HG03521 (cell line): ENCODE measurements around the gene CRY1.

Source experiments
- ATAC-seq: cut with Tn5 transposase; IDR thresholded peaks from one replicate; pipeline ENCODE4 v1.9.1; 2021; ENCODE audit warnings: mild to moderate bottlenecking, moderate library complexity; ENCODE audit not compliant: unreplicated experiment

Gene CRY1

DNA sequence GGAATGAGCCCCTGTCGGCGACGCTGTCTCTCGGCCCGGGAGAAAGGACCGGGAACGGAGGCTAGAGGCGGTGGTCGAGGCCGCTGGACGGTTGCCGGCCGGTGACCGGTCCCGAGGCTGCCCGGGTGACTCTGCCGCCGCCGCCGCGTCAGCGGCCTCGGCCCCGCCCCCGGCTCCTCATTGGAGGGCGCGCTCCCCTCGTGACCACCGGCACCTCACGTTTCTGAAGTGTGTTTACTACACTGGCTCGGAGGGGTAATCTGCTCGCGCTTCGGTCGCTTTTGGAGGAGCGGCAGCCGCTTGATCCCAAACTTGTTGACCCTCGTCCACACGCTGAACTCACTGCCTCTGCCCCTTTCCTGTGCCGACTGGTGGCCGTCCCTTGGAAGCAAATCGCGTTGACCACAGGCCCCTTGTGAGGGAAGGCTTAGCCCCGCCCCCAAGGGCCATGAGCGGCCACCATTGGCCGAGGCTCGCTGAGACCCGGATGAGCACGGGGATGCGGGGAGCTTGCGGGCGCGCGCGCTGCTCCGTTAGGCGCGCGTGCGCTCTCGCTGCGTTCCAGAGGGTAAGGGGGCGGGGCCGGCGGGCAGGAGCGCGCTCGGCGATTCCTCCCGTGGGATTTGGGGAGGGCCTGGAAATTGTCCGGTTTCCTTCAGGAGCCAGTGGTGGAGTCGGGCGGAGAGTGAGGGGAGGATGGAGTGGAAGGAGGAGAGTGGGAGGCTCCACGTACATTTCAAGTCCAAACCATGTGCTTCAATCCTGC lies at the start of gene CRY1:
Gene CRY1, minus strand, starts transcription at position 133 of the 766 bp plus-strand sequence. CDS start 588 bp downstream, outside the sequence.
- peak; percentile 85 for ATAC-seq

DNA sequence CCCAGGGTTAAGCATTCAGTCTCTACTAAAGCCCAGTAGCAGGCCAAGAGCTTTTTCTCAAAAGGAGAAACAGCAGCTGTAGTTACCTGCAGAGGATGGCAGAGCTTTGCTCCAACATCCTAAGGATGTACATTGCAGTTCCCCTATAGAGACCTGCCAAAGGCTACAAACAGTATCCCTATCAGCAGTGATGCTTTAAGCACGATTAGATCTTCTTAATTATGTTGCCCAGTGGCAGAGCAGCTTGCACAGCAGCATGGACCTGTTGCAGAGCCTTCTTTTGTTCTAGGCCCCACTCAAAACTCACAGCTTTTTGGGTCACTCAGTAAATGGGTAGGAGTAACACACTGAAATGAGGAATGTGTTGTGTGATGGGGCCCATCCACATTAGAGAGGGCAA lies 46.4 kb upstream of the CRY1 start:
- no peak for ATAC-seq

- no peak for ATAC-seq
These were observed 45.6 kb upstream of the CRY1 start for GRCh38 chr12:107138990-107139389.

DNA sequence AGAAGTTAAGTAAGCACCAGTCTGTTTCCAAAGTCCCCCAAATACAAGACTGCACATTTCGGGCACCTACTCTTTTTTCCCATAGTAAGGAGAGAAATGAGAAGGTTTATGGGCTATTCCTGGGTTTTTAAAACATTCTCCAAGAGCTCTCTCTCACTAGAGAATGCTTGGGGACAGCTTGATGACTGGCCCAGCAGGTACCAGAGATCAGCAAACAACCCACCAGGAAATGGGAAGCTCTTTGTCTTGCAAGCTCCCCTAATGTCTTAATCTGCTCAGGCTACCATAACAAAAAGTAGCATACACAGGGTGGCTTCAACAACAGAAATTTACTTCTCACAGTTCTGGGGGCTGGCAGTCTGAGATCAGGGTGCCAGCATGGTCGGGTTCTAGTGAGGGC lies 41.8 kb upstream of the CRY1 start:
- no peak for ATAC-seq

DNA sequence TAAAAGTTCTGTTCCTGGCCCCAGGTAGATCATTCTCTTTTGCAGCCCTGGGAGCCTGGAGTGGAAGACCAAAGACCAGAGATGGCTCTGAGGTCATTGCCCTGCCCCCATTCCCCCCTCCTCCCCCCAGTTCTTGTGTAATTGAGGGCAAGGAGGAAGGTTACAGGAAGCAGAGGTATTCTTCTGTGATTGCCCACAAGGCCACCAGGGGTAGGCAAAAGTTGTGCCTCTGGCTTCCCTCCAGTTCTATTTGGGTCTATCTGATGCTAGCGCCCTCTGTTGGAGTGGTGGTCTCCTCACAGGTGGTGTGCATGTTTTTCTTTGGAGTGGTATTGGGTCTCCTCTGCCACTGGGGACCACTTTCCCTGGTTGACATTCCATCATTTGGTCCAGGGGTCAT lies 41.2 kb upstream of the CRY1 start:
- ATAC-seq, result no peak

- no peak for ATAC-seq
These were observed 40.1 kb upstream of the CRY1 start for GRCh38 chr12:107133462-107133861.

DNA sequence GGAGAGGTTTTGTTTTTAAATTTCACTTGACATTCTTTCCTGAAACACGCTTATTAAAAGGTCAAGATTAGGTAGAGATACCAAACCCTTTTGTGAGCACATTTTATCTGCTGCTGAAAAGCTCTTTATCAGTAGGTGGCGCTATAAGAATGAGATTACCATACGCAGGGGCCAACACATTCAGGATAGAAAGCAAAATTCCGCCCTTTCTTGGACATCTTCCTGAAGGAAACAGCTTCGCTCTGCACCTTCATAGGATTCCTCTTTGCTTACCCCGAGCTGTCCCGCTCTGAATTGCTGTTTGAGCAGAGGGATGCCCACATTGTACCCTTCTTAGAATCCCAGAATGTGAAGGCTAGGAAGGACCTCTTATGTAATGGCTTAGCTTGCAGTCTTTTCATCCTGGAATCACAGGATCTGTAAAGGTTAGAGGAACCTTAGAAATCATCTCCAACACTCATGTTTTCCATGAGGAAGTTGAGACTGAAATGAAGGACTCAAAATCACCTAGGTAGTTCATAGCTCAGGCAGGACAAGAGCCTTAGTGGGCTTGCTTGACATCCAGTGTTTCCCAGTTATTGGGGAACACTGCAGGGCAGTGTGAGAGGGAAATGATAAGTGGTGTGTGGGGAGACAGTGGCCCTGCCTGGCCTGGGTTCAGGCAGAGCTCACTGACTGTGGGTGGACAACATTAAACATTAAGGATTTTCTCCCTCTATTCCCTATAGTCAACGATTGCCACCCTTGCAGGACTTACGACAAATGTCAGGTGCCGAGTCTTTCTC lies 38.7 kb upstream of the CRY1 start:
- ATAC-seq, result no peak

DNA sequence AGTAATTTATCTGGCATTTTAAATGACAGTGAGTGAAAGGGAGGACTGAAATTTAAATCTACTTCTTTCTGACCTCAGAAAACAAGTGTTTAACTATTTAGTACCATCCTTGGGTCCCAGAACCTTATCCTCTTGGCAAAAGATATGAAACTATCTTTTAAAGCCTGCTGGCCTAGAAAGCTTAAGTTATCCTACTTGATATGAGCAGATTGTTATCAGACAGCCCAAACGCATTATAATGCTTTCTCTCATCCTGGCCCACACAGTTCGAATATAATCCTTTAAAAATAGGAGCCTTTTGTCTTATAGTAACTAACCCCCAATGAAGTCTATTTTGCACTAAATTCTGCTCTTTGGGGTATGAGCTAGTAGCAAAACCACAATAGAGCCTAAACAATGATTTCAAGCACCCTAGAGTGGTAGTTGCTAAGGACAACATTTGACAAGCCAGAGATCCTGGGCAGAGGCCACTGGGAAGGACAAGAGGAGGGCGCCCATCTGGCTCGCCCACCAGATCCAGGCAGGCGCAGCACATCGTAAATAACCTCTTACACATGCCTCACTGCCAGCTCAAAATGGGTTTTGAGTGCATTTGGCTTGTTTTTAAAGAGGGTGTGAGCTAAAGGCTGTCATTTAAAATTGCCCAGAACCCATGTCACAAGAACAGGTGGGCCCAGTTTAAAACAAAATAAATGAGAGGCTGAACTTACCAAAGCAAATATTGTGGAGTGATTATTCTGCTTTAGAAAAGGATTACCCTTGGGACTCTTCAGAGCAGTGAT lies 37.7 kb upstream of the CRY1 start:
- ATAC-seq, result no peak

DNA sequence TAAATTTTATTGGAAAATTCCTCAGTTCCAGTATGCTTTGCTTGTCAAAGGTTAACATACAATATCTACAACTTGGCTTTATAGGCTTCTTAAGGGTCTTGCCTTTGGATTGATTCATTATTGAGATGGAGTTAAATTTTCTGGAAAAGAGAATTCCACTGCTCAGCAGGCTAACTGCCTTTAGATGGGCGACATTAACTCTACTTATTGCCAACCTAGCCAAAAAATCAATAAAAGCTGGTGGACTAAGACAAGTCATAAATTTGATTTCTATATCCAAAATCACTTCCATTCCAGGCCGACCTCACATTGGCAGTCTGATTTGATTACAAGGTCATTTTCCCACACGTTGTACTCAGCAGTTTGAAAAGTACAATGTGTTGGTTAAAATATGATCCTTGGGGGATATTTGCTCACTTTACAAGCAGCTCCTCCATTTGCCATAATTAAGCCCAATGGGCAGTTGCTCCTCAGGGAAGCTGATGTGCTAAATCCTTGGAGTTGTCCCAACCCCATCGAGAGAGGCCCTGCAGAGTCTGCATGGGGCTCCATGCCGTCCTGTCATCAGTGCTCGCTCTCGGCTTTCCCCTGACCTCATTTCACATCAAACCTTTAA lies 36.1 kb upstream of the CRY1 start:
- no peak for ATAC-seq

GRCh38 chr12:107127482-107128430 lies 34.4 kb upstream of the CRY1 start:
- no peak for ATAC-seq

- no peak for ATAC-seq
These were observed 33.6 kb upstream of the CRY1 start for GRCh38 chr12:107126796-107127481.

DNA sequence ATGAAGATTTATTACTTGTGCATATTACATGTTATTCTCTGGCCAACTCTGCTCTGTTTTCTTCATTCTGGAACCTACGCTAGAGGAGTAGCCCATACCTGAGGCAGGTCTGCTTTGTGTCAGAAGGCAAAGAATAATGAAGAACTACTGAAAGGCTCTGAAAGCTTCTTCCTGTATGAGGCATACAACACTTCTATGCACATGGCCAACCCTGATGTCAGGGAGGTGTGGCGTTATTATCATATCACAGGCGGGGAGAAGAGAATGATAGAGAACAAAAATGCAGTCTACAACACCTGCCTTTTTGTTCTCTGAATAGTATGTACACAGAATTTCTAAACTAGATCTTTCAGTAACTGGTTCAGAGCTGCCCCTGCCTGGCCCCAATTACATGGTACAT lies 32.5 kb upstream of the CRY1 start:
- ATAC-seq, result no peak

- ATAC-seq, result no peak
These were observed 29.2 kb upstream of the CRY1 start for GRCh38 chr12:107122452-107122958.

DNA sequence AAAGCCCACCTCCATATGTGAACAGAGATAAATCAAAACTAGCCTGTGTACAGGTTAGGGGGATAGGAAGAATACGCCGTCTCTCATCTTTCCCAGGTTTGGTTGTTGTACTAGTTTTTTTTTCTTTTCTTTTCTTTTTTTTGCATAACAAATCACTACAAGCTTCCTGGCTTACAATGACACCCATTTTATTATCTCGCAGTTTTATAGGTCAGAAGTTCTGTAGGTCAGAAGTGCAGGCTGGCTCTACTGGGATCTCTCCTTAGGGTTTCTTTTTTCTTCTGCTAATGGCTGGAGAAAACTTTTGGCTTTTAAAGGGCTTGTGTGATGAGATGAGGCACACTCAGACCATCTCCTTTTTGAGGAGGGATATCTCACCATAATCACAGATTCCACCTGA lies 25.7 kb upstream of the CRY1 start:
- no peak for ATAC-seq

GRCh38 chr12:107118624-107119023 lies 25.3 kb upstream of the CRY1 start:
- ATAC-seq, result no peak

DNA sequence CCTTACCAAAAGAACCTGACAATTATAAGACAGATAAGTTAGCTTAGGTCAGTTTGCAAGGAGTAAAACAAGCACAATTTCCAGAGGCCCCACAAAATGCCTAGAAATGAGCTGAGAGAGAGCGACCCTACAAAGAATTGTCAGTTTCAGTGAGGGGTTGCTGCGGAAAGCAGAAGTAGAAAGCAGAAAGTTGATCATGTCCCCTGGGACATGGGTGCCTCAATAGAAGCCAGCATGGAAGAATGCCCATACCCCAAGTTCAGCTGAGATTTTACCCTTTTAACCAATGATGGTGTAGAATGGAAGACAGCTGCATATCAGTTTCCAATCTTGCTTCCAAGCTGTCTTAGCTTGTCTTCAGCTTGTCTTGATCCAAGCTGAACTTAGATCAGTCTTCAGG lies 21.8 kb upstream of the CRY1 start:
- no peak for ATAC-seq

- ATAC-seq, result no peak
These were observed 18.0 kb upstream of the CRY1 start for GRCh38 chr12:107111314-107111713.

DNA sequence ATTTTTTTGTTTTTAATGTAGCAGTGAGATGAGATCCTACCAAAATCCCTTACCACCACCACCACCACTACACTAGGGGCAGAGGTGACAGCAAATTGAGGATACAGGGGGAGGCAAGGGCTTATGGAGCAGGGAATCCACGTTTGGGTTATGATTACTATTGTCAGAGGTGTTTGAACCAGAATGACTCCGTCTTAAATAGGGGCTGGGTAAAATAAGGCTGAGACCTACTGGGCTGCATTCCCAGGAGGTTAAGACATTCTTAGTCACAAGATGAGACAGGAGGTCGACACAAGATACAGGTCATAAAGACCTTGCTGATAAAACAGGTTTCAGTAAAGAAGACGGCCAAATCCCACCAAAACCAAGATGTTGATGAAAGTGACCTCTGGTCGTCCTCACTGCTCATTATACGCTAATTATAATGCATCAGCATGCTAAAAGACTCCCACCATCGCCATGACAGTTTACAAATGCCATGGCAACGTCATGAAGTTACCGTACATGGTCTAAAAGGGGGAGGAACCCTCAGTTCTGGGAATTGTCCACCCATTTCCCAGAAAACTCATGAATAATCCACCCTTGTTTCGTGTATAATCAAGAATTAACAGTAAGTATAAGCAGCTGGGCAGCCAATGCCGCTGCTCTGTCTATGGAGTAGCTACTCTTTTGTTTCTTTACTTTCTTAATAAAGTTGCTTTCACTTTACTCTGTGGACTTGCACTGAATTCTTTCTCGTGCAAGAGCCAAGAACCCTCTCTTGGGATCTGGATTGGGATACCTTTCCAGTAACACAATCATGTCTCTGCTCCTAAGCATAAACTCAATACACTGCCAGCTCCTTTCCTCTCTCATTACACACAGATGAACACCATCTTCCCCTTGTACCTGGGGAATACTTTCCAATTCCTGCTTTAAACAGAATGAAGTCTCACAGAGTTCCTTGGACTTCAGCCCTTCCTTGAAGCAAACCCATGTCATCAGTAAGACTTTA lies 16.7 kb upstream of the CRY1 start:
- no peak for ATAC-seq
